Epidermal melanocyte (primary cell): ENCODE results near the gene F8.
"Not testable (repeated sequence)": the region's sequence is repeated elsewhere in the genome, so short reads cannot be mapped to it uniquely, and the experiment has no call there.

ENCODE experiments used
- DNase-seq: peaks from one replicate; pipeline ENCODE4 v3.0.0; 2011; ENCODE audit warnings: low spot score; ENCODE audit not compliant: insufficient read length

The F8 gene

GRCh38 chrX:154986826-154987575 is 35.5 kb downstream of the F8 start:
- DNase-seq: no peak

GRCh38 chrX:154981116-154981411 is 41.5 kb downstream of the F8 start:
- DNase-seq: no peak

GRCh38 chrX:154980330-154981115 is 42.0 kb downstream of the F8 start:
- peak; percentile 32 for DNase-seq

GRCh38 chrX:154979629-154980028 is 42.9 kb downstream of the F8 start:
- DNase-seq: no peak

GRCh38 chrX:154968353-154968752 is 54.2 kb downstream of the F8 start:
- no peak for DNase-seq

- no peak for DNase-seq
These were observed 54.9 kb downstream of the F8 start for GRCh38 chrX:154967603-154968002.

GRCh38 chrX:154961947-154962346 is 60.6 kb downstream of the F8 start:
- DNase-seq: no peak

- DNase-seq: not testable (repeated sequence)
These were observed 66.7 kb downstream of the F8 start for GRCh38 chrX:154955799-154956198.

- DNase-seq: not testable (repeated sequence)
These were observed 83.3 kb downstream of the F8 start for GRCh38 chrX:154939265-154939664.

- DNase-seq: not testable (repeated sequence)
These were observed 97.8 kb downstream of the F8 start for GRCh38 chrX:154924771-154925170.

GRCh38 chrX:154918060-154918483 is 104.5 kb downstream of the F8 start:
- peak; percentile 44 for DNase-seq

GRCh38 chrX:154914052-154914451 is 108.5 kb downstream of the F8 start:
- DNase-seq: no peak

GRCh38 chrX:154910528-154910927 is 112.0 kb downstream of the F8 start:
- DNase-seq: not testable (repeated sequence)

- not testable (repeated sequence) for DNase-seq
These were observed 112.5 kb downstream of the F8 start for GRCh38 chrX:154910048-154910447.

- DNase-seq: no peak
These were observed 113.7 kb downstream of the F8 start for GRCh38 chrX:154908821-154909220.

GRCh38 chrX:154902408-154902807 is 120.1 kb downstream of the F8 start:
- DNase-seq: no peak

GRCh38 chrX:154900323-154900722 is 122.2 kb downstream of the F8 start:
- no peak for DNase-seq

GRCh38 chrX:154892296-154892695 is 130.2 kb downstream of the F8 start:
- no peak for DNase-seq

- DNase-seq: no peak
These were observed 131.4 kb downstream of the F8 start for GRCh38 chrX:154890990-154891639.

- not testable (repeated sequence) for DNase-seq
These were observed 135.7 kb downstream of the F8 start for GRCh38 chrX:154886789-154887221.

GRCh38 chrX:154886069-154886788 is 136.3 kb downstream of the F8 start, which contains the start of gene F8A1:
TSS of gene F8A1 (plus strand) at chrX:154886355. CDS start at chrX:154886375, 20 bp downstream.
- DNase-seq: not testable (repeated sequence)
